Liver (tissue), 3 donors: Measurements from ENCODE around the gene GALE.
"Not testable (repeated sequence)": the region's sequence is repeated elsewhere in the genome, so short reads cannot be mapped to it uniquely, and the experiment has no call there.

Experiments used
- ATF3 ChIP-seq: IDR thresholded peaks from 2 replicates; pipeline ENCODE4 v1.6.1; 2016; ENCODE audit warnings: antibody characterized with exemption
- CTCF ChIP-seq: fragments of 150-350 bp; IDR thresholded peaks from 2 replicates; pipeline ENCODE4 v1.5.1; 2017; ENCODE audit warnings: improper control_type of control experiment, low read depth, low read length; ENCODE audit not compliant: missing input control
- EGR1 ChIP-seq, 2 donors: IDR thresholded peaks; 2 replicates each; pipeline ENCODE4 v1.6.1; 2016 to 2018; ENCODE audit warnings: antibody characterized with exemption in 2 of 2, low read depth in 2 of 2
- FOXA1 ChIP-seq: IDR thresholded peaks from 2 replicates; pipeline ENCODE4 v1.6.1; 2016; ENCODE audit warnings: antibody characterized with exemption
- GABPA ChIP-seq, 2 donors: IDR thresholded peaks in 1 of 2; conservative IDR thresholded peaks in 1 of 2; 2 replicates each; pipeline ENCODE4 v1.6.1; 2016; ENCODE audit warnings: antibody characterized with exemption in 2 of 2, mild to moderate bottlenecking in 1 of 2, moderate library complexity in 1 of 2
- HNF4G ChIP-seq: IDR thresholded peaks from 2 replicates; pipeline ENCODE4 v1.6.1; 2016; ENCODE audit warnings: antibody characterized with exemption
- JUND ChIP-seq, 2 donors: IDR thresholded peaks; 2 replicates each; pipeline ENCODE4 v1.6.1; 2016; ENCODE audit warnings: antibody characterized with exemption in 2 of 2
- NR2F2 ChIP-seq: IDR thresholded peaks from 2 replicates; pipeline ENCODE4 v1.6.1; 2016; ENCODE audit warnings: antibody characterized with exemption
- REST ChIP-seq: IDR thresholded peaks from 2 replicates; pipeline ENCODE4 v1.6.1; 2016; ENCODE audit warnings: antibody characterized with exemption, mild to moderate bottlenecking
- RXRA ChIP-seq, 2 donors: IDR thresholded peaks; 2 replicates each; pipeline ENCODE4 v1.6.1; 2017 to 2018; ENCODE audit warnings: antibody characterized with exemption in 2 of 2, mild to moderate bottlenecking in 1 of 2
- SP1 ChIP-seq: IDR thresholded peaks from 2 replicates; pipeline ENCODE4 v1.6.1; 2018; ENCODE audit warnings: antibody characterized with exemption, mild to moderate bottlenecking
- TAF1 ChIP-seq: conservative IDR thresholded peaks from 2 replicates; pipeline ENCODE4 v1.6.1; 2016; ENCODE audit warnings: antibody characterized with exemption, mild to moderate bottlenecking
- YY1 ChIP-seq: IDR thresholded peaks from 2 replicates; pipeline ENCODE4 v1.6.1; 2016; ENCODE audit warnings: antibody characterized with exemption, mild to moderate bottlenecking
- ZBTB33 ChIP-seq: IDR thresholded peaks from 2 replicates; pipeline ENCODE4 v1.6.1; 2016; ENCODE audit warnings: antibody characterized with exemption
- donor health status: healthy.
- donor health status: healthy.

GRCh38 chr1:23794732-23795182, 5.8 kb downstream of the GALE start:
- not testable (repeated sequence) for TF ChIP-seq CTCF; YY1; GABPA (IDR thresholded peaks at IDR 0.05 in 1 of 2, conservative IDR thresholded peaks at IDR 0.05 in 1 of 2); REST; HNF4G; EGR1 (IDR thresholded peaks at IDR 0.05; ENCODE audit: low read depth in 2 of 2); SP1; TAF1; FOXA1; ATF3; ZBTB33; JUND (IDR thresholded peaks at IDR 0.05); NR2F2; RXRA (IDR thresholded peaks at IDR 0.05)
